ENCODE results near the gene PDK4.

DNA sequence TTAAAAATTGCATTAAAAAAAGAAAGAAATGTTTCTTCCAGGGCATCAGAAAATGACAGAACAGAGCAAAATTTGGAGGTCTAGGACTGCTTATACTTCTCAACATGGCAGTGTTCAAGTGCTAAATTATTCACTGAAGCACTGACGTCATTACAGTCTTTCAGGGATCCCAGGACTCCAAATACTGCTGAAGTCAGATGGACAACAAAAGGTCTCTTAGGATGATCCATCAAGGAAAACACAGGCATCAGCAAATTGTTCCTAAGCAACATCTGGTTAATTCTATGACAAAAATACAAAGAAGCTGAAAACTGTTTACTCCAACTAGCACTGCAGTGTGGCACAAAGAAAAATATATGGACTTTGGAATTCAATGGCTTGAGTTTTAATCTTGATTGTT is 52.1 kb downstream of the PDK4 start:
- TF ChIP-seq, protein P1, sequence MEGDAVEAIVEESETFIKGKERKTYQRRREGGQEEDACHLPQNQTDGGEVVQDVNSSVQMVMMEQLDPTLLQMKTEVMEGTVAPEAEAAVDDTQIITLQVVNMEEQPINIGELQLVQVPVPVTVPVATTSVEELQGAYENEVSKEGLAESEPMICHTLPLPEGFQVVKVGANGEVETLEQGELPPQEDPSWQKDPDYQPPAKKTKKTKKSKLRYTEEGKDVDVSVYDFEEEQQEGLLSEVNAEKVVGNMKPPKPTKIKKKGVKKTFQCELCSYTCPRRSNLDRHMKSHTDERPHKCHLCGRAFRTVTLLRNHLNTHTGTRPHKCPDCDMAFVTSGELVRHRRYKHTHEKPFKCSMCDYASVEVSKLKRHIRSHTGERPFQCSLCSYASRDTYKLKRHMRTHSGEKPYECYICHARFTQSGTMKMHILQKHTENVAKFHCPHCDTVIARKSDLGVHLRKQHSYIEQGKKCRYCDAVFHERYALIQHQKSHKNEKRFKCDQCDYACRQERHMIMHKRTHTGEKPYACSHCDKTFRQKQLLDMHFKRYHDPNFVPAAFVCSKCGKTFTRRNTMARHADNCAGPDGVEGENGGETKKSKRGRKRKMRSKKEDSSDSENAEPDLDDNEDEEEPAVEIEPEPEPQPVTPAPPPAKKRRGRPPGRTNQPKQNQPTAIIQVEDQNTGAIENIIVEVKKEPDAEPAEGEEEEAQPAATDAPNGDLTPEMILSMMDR (IDR thresholded peaks at IDR 0.05; ENCODE audit: borderline replicate concordance, extremely low read depth, low read length, poor library complexity, severe bottlenecking): no peak
- TF ChIP-seq EZH2 (IDR thresholded peaks at IDR 0.05; ENCODE audit: borderline replicate concordance, low read depth, low read length, severe bottlenecking): no peak
